Neural progenitor cell (in vitro differentiated cells): ENCODE results near the gene KAT2B.

Experiments used
- EZH2 ChIP-seq: fragments of 200-600 bp; sonication (generic); IDR thresholded peaks from 2 replicates; pipeline ENCODE4 v1.6.1; 2017; ENCODE audit warnings: antibody characterized with exemption, mild to moderate bottlenecking, moderate library complexity
- EZH2phosphoT487 ChIP-seq: fragments of 200-600 bp; sonication (generic); IDR thresholded peaks from 2 replicates; pipeline ENCODE4 v1.6.1; 2017; ENCODE audit warnings: antibody characterized with exemption
- TF ChIP-seq, protein P1 (sequence below): fragments of 200-600 bp; sonication (generic); IDR thresholded peaks from 2 replicates; pipeline ENCODE4 v1.5.1; 2017; ENCODE audit warnings: antibody characterized with exemption, mild to moderate bottlenecking

DNA sequence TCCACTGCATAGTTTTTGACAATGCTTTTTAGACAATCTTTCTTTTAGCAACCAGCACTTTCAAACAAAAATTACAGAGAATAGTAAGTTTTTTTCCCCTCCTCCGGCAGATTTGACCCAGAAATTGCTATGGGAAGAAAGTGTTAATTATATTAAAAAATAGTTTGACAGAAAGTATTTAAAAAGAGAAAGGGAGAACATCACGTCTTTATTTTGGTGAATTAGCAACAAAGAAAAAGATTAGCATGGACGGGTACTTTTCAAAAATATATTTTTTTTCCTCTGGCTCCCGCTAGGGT lies 831 bp upstream of the KAT2B start:
- no peak for TF ChIP-seq EZH2
- TF ChIP-seq, protein P1, sequence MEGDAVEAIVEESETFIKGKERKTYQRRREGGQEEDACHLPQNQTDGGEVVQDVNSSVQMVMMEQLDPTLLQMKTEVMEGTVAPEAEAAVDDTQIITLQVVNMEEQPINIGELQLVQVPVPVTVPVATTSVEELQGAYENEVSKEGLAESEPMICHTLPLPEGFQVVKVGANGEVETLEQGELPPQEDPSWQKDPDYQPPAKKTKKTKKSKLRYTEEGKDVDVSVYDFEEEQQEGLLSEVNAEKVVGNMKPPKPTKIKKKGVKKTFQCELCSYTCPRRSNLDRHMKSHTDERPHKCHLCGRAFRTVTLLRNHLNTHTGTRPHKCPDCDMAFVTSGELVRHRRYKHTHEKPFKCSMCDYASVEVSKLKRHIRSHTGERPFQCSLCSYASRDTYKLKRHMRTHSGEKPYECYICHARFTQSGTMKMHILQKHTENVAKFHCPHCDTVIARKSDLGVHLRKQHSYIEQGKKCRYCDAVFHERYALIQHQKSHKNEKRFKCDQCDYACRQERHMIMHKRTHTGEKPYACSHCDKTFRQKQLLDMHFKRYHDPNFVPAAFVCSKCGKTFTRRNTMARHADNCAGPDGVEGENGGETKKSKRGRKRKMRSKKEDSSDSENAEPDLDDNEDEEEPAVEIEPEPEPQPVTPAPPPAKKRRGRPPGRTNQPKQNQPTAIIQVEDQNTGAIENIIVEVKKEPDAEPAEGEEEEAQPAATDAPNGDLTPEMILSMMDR: no peak
- TF ChIP-seq EZH2phosphoT487: no peak
